Central memory CD8-positive, alpha-beta T cell (primary cell): ENCODE data around the gene SLC39A11.
"Not testable (repeated sequence)": the region's sequence is repeated elsewhere in the genome, so short reads cannot be mapped to it uniquely, and the experiment has no call there.

Source experiments
- ATAC-seq: fragments of 150-1000 bp; cut with Tn5 transposase; replicated peaks from 2 replicates; pipeline ENCODE4 v1.10.0; 2022; ENCODE audit warnings: mild to moderate bottlenecking, moderate FRiP score, moderate number of reproducible peaks; ENCODE audit not compliant: poor library complexity, severe bottlenecking; ENCODE audit errors: extremely low read depth
- DNase-seq, 2 donors: peaks; one replicate each; pipeline ENCODE4 v3.0.0; 2021; ENCODE audit warnings: low spot score in 2 of 2
- H3K27ac Mint-ChIP-seq: one replicate; pipeline ENCODE4 v1.8.0; 2022; ENCODE audit warnings: low read depth, mild to moderate bottlenecking, moderate library complexity, mixed read lengths
- H3K27me3 Mint-ChIP-seq: one replicate; pipeline ENCODE4 v1.8.0; 2022; ENCODE audit warnings: mixed read lengths
- H3K36me3 Mint-ChIP-seq: one replicate; pipeline ENCODE4 v1.8.0; 2022; ENCODE audit warnings: mild to moderate bottlenecking, moderate library complexity, mixed read lengths; ENCODE audit not compliant: insufficient read depth
- H3K4me1 Mint-ChIP-seq: one replicate; pipeline ENCODE4 v1.8.0; 2022; ENCODE audit warnings: mixed read lengths
- H3K4me3 Mint-ChIP-seq: one replicate; pipeline ENCODE4 v1.8.0; 2022; ENCODE audit warnings: mild to moderate bottlenecking, moderate library complexity, mixed read lengths
- H3K9me3 Mint-ChIP-seq: one replicate; pipeline ENCODE4 v1.8.0; 2022; ENCODE audit warnings: mixed read lengths

SLC39A11 gene

GRCh38 chr17:72838581-72838980 lies 253.9 kb downstream of the SLC39A11 start:
- ATAC-seq (no peak), DNase-seq (no peak)
- Mint-ChIP-seq H3K4me3 (no peak overlapping the region), H3K36me3 (peaks cover 14% of the 10 kb centered on the region), H3K27ac (no peak overlapping the region), H3K27me3 (no peaks in the 10 kb centered on the region), H3K4me1 (no peaks in the 10 kb centered on the region), H3K9me3 (no peaks in the 10 kb centered on the region)

- no peak overlapping the region for H3K27ac Mint-ChIP-seq
These were observed 254.4 kb downstream of the SLC39A11 start for GRCh38 chr17:72838068-72838467.

DNA sequence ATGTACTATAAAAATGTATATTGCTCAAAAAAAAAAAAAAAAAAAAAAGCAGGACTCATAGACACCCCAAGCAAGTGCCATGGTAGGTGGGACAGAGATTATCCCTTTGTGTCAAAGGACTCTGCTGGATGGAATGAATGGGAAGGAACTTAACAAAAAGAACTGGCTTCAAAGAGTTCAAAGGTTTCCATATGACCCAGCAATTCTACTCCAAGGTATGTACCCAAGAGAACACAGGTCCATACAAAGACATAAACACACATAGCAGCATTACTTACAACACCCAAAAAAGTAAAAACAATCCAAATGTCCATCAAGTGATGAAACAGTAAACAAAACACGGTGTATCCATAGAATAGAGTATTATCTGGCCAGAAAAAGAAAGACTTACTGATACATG lies 255.2 kb downstream of the SLC39A11 start:
- H3K9me3 Mint-ChIP-seq: no peaks in the 10 kb centered on the region
- peaks cover 9% of the 10 kb centered on the region for H3K36me3 Mint-ChIP-seq
- H3K4me3 Mint-ChIP-seq: no peak overlapping the region
- no peaks in the 10 kb centered on the region for H3K4me1 Mint-ChIP-seq
- ATAC-seq (no peak), DNase-seq (no peak)
- no peaks in the 10 kb centered on the region for H3K27me3 Mint-ChIP-seq
- no peak overlapping the region for H3K27ac Mint-ChIP-seq

More at GRCh38 chr17:72838068-72838467, 254.4 kb downstream of the SLC39A11 start:
- Mint-ChIP-seq H3K4me3 (no peak overlapping the region), H3K36me3 (peaks cover 11% of the 10 kb centered on the region), H3K9me3 (no peaks in the 10 kb centered on the region), H3K4me1 (no peaks in the 10 kb centered on the region), H3K27me3 (no peaks in the 10 kb centered on the region)
- DNase-seq (no peak), ATAC-seq (no peak)

DNA sequence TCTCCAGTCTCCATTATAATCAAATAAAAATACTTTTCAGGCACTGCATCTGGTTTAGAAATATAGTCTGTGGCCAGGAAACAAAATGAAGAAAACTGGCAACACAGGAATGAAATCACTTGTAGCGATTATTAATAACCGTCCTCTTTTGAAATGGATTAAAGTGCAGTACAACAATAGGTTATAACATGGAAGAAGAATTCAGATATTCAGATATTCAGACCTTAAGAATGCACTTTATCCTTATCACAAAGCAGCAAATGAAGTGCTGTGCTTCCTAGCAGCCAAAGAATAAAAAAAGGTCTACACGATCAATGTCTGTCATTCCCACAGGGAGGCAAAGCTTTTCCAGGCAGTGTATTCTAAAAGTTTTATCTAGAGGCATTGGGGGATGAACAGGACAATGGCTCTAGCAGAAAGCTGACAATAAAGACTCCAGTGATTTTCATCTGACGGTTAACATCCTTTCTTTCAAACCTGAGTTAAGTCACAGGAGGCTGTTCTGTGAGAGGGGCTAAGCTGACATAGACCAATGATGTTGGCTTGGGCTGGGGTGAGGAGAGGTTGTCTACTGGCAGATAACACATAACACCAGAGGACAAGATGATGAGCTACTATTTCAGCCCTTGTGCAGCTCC lies 259.2 kb downstream of the SLC39A11 start:
- Mint-ChIP-seq H3K9me3 (no peaks in the 10 kb centered on the region), H3K4me3 (no peak overlapping the region), H3K27me3 (no peaks in the 10 kb centered on the region), H3K27ac (no peak overlapping the region), H3K36me3 (peaks cover 8% of the 10 kb centered on the region), H3K4me1 (no peaks in the 10 kb centered on the region)
- no peak for DNase-seq
- ATAC-seq: no peak

DNA sequence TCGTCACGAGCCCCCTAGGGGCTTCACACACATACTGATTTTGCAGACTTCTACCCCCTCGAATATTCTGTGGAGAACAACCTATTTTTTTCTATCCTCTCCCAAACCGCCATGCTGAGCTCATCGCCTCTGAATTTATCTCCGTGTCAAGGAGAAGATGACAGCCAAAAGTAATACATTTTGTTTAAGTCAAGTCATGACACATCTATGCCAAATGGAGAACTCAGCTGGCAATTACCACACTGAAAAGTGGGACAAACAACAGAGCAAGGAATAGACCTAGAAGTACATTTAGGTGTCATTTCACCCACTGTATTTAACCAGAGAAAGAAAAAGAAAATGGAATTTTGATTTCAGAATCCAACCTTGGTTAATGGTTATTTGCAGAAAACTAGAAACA lies 260.2 kb downstream of the SLC39A11 start:
- H3K4me1 Mint-ChIP-seq: no peaks in the 10 kb centered on the region
- DNase-seq: no peak
- H3K9me3 Mint-ChIP-seq: no peaks in the 10 kb centered on the region
- H3K4me3 Mint-ChIP-seq: no peak overlapping the region
- peaks cover 4% of the 10 kb centered on the region for H3K36me3 Mint-ChIP-seq
- no peak overlapping the region for H3K27ac Mint-ChIP-seq
- no peak for ATAC-seq
- H3K27me3 Mint-ChIP-seq: no peaks in the 10 kb centered on the region

DNA sequence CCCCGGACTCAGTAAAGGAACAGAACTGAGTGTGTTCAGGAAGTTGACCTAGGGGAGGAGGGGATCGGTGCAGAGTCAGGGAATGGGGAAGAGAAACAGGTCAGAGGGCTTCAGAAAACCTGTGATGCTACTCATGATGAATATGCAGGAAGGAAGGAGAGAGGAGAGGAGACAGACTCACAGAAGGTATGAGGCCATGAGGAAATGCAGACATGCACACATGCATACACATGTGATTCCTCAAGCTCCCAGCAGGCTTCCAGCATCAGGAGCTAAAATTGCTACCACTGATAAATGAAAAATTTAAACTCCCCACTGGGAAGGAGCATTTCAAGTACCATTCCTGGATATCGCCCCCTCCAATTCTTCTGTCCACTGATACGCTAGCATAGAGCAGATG lies 262.6 kb downstream of the SLC39A11 start:
- Mint-ChIP-seq H3K4me3 (no peak overlapping the region), H3K36me3 (peaks cover 2% of the 10 kb centered on the region), H3K27ac (no peak overlapping the region), H3K27me3 (no peaks in the 10 kb centered on the region), H3K9me3 (peaks cover 6% of the 10 kb centered on the region), H3K4me1 (no peaks in the 10 kb centered on the region)
- DNase-seq (no peak), ATAC-seq (no peak)

DNA sequence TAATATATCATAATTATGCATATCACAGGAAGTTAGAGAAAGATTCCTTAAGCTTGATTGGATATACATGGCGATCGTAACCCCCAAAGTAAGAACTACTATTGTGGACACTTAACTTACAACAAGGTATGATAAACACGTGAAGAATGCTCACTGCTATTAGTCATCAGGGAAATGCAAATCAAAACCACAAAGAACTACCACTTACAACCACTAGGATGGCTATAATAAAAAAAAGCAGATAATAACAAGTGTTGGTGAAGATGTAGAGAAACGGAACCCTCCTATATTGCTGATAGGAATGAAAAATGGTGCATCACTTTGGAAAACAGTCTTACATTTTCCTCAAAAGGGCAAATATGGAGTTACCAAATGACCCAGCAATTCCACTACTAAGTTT lies 265.9 kb downstream of the SLC39A11 start:
- no peak overlapping the region for H3K27ac Mint-ChIP-seq
- H3K9me3 Mint-ChIP-seq: peaks cover 6% of the 10 kb centered on the region
- H3K36me3 Mint-ChIP-seq: peaks cover 5% of the 10 kb centered on the region
- DNase-seq: no peak
- peaks cover 6% of the 10 kb centered on the region for H3K4me1 Mint-ChIP-seq
- no peak for ATAC-seq
- no peaks in the 10 kb centered on the region for H3K27me3 Mint-ChIP-seq
- no peak overlapping the region for H3K4me3 Mint-ChIP-seq

- not testable (repeated sequence) for ATAC-seq, H3K4me1 Mint-ChIP-seq, H3K9me3 Mint-ChIP-seq, H3K27me3 Mint-ChIP-seq, H3K27ac Mint-ChIP-seq, H3K36me3 Mint-ChIP-seq, DNase-seq, H3K4me3 Mint-ChIP-seq
These were observed 266.4 kb downstream of the SLC39A11 start for GRCh38 chr17:72826059-72826458.

- peaks cover 3% of the 10 kb centered on the region for H3K36me3 Mint-ChIP-seq
- no peaks in the 10 kb centered on the region for H3K27me3 Mint-ChIP-seq
- H3K9me3 Mint-ChIP-seq: peaks cover 6% of the 10 kb centered on the region
- ATAC-seq: no peak
- H3K27ac Mint-ChIP-seq: no peak overlapping the region
- peaks cover 6% of the 10 kb centered on the region for H3K4me1 Mint-ChIP-seq
- DNase-seq: no peak
- no peak overlapping the region for H3K4me3 Mint-ChIP-seq
These were observed 267.3 kb downstream of the SLC39A11 start for GRCh38 chr17:72825218-72825617.

- not testable (repeated sequence) for H3K36me3 Mint-ChIP-seq
These were observed 268.2 kb downstream of the SLC39A11 start for GRCh38 chr17:72824267-72824666.

GRCh38 chr17:72822358-72823023 lies 270.0 kb downstream of the SLC39A11 start:
- peaks cover 7% of the 10 kb centered on the region for H3K36me3 Mint-ChIP-seq

More at GRCh38 chr17:72824267-72824666, 268.2 kb downstream of the SLC39A11 start:
- DNase-seq, H3K4me3 Mint-ChIP-seq, H3K27me3 Mint-ChIP-seq, ATAC-seq, H3K27ac Mint-ChIP-seq, H3K4me1 Mint-ChIP-seq, H3K9me3 Mint-ChIP-seq: not testable (repeated sequence)

DNA sequence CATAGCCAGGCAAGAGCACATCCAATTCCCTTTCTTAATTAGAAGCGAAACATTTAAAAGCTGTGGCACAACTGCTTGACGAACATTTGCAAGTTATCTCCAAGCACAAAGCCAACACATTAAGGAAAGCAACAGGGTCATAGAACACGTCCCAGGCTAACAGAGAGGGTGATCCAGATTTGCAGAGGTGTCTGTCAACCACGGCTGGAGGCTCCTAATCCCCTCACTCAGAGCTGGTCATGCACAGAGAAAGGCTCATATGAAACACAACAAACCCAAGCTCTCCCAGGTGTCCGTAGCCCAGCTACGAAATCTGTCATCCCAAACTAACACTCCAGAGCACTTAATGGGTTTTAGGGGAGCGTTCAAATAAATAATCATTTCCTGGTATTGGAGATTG lies 276.1 kb downstream of the SLC39A11 start:
- Mint-ChIP-seq H3K4me3 (no peak overlapping the region), H3K27me3 (no peaks in the 10 kb centered on the region), H3K4me1 (no peaks in the 10 kb centered on the region), H3K27ac (no peak overlapping the region), H3K9me3 (peaks cover 5% of the 10 kb centered on the region), H3K36me3 (peaks cover 8% of the 10 kb centered on the region)
- ATAC-seq (no peak), DNase-seq (no peak)

More at GRCh38 chr17:72822358-72823023, 270.0 kb downstream of the SLC39A11 start:
- DNase-seq (no peak), ATAC-seq (no peak)
- no peaks in the 10 kb centered on the region for H3K27me3 Mint-ChIP-seq
- H3K9me3 Mint-ChIP-seq: peaks cover 6% of the 10 kb centered on the region
- no peak overlapping the region for H3K4me3 Mint-ChIP-seq
- no peak overlapping the region for H3K27ac Mint-ChIP-seq
- H3K4me1 Mint-ChIP-seq: peaks cover 6% of the 10 kb centered on the region

- peaks cover 6% of the 10 kb centered on the region for H3K36me3 Mint-ChIP-seq
- no peak for DNase-seq
- H3K27me3 Mint-ChIP-seq: no peaks in the 10 kb centered on the region
- ATAC-seq: no peak
- no peaks in the 10 kb centered on the region for H3K4me1 Mint-ChIP-seq
- H3K27ac Mint-ChIP-seq: no peak overlapping the region
- H3K9me3 Mint-ChIP-seq: peaks cover 6% of the 10 kb centered on the region
- no peak overlapping the region for H3K4me3 Mint-ChIP-seq
These were observed 279.0 kb downstream of the SLC39A11 start for GRCh38 chr17:72813481-72813880.
